Stimulated activated CD8-positive, alpha-beta memory T cell treated with anti-CD3 and anti-CD28 coated beads, Interleukin-7, amount 100 ng/mL, for 4 hours (primary cell): ENCODE data around the gene OR4D10.

Experiments
- DNase-seq, 2 donors: peaks; one replicate each; pipeline ENCODE4 v3.0.0-alpha.2; 2020; ENCODE audit warnings: low read depth in 2 of 2

Gene OR4D10

GRCh38 chr11:59523541-59523940 lies 50.4 kb downstream of the OR4D10 start:
- DNase-seq: no peak

- no peak for DNase-seq
Measured at GRCh38 chr11:59528711-59529110, 55.6 kb downstream of the OR4D10 start.
